Measurements from ENCODE around the gene EBNA1BP2.

DNA sequence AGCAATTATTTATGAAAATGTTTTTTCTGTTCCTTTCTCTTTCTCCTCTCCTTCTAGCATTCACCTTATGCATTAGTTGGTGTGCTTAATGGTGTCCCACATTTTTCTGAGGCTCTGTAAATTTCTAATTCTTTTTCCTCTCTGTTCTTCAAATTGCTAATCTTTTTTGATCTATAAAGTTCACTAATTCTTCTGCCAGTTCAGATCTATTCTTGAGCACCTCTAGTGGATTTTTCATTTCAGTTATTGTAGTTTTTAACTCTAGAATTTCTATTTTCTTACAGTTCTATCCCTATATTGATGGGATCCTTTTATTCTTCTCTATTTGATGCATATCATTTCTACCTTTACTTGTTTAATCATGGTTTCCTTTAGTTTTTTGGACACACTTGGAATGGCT lies 22.4 kb upstream of the EBNA1BP2 start:
- TF ChIP-seq, protein P1, sequence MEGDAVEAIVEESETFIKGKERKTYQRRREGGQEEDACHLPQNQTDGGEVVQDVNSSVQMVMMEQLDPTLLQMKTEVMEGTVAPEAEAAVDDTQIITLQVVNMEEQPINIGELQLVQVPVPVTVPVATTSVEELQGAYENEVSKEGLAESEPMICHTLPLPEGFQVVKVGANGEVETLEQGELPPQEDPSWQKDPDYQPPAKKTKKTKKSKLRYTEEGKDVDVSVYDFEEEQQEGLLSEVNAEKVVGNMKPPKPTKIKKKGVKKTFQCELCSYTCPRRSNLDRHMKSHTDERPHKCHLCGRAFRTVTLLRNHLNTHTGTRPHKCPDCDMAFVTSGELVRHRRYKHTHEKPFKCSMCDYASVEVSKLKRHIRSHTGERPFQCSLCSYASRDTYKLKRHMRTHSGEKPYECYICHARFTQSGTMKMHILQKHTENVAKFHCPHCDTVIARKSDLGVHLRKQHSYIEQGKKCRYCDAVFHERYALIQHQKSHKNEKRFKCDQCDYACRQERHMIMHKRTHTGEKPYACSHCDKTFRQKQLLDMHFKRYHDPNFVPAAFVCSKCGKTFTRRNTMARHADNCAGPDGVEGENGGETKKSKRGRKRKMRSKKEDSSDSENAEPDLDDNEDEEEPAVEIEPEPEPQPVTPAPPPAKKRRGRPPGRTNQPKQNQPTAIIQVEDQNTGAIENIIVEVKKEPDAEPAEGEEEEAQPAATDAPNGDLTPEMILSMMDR (IDR thresholded peaks at IDR 0.05; ENCODE audit: insufficient read depth, low read depth, low read length), result no peak
- no peak for TF ChIP-seq EZH2 (IDR thresholded peaks at IDR 0.05; ENCODE audit: insufficient read depth, low read length)
